HG02852 (cell line): ENCODE results near the gene FAM107B.

ENCODE experiments used
- ATAC-seq: cut with Tn5 transposase; IDR thresholded peaks from one replicate; pipeline ENCODE4 v1.9.1; 2021; ENCODE audit warnings: mild to moderate bottlenecking, moderate library complexity; ENCODE audit not compliant: unreplicated experiment

Gene FAM107B

GRCh38 chr10:14585287-14586193 lies 189.2 kb downstream of the FAM107B start:
- ATAC-seq = no peak

GRCh38 chr10:14584661-14585060 lies 190.0 kb downstream of the FAM107B start:
- no peak for ATAC-seq

DNA sequence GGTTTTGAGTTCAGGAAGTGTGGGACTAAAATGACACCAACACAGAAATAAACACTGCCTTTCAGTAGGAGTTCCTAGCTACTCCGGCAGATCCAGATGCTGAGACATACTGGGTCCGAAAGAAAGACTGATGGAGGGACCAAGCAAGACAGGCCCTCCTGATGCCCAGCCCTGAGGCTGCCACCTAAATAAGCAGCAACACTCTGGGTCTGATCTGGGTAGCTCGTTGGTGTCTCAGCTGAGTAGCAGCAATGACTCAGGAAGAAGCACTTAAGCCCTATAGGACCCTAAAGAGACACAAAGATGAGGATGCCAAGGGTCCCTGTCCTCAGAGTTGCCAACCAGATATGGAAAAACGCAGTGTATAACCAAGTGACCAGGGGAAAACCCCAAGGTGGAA lies 190.7 kb downstream of the FAM107B start:
- no peak for ATAC-seq

GRCh38 chr10:14583252-14583651 lies 191.4 kb downstream of the FAM107B start:
- peak; percentile 46 for ATAC-seq

GRCh38 chr10:14581553-14582321 lies 193.0 kb downstream of the FAM107B start:
- ATAC-seq = no peak

DNA sequence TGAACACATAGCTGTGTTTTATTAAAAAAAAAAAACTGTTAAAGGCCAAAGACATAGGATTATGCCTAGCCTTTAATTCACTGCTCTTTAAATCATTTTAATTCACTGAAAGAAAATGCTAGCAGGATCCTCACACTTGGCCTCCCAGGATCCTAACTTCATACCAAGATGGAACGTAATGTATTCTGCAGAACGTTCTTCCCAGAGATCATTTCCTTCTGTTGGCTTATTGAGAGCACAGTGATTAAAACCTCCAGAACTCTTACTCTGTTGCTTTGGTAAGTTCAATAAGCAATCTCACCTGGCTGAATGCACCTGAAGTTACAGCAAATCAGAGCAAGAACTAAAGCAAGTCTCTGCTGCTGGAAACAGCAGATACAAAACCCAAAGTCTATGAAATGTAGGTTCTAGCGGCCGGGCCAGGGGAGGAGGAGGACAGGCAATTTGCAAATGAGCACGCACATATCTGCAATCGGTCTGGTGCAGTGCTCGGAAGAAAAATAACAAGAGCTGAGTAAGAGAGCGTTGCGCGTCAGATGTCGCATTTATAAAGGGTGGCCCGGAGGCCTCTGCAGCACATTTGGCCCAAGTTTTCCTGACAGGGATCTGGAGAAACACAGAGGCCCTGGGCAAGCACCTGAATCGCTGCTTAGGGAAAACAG lies 193.9 kb downstream of the FAM107B start:
- no peak for ATAC-seq

GRCh38 chr10:14579405-14579804 lies 195.3 kb downstream of the FAM107B start:
- no peak for ATAC-seq

DNA sequence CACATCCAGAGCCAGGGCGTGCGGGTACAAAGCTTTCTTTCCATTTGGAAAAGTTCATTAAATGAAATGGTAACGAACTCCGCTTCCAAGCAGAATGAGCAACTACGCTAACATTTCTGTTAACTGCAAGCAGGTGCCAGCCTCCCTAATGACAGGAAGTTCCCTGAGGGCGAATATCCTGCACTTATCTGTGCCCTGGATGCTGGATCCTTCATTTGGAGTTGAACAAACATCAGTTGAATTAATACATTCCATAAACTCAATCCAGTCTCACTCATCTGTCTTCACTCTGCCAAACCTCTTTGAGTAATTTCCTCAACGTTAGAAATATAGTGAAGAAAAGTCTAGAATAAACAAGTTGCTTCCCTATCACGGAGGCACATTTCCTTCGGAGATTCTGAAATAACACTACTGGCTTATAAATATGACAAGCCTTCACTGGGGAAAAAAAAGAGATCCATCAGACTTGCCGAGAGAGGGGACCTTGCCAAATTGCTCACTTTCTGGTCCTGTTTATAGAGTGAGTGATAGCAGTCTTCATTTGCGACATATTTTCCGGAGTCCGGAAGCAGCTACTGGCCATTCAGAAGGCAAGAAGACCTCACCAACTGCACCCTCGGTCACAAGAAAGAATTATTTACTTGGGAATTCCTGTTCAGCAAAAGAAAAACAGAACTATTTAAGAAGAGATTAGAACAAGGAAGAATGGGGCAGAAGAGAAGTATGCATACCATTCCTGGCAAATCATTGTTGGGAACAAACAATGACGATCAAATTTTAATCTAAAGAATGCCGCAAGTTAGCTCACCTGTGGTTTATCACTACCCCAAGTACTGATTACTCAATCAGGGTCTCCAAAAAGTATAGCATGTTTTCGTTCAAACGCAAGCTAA lies 196.4 kb downstream of the FAM107B start:
- no peak for ATAC-seq

- no peak for ATAC-seq
Observed at GRCh38 chr10:14574885-14575284, 199.8 kb downstream of the FAM107B start.

- ATAC-seq = no peak
Observed at GRCh38 chr10:14574291-14574690, 200.4 kb downstream of the FAM107B start.

DNA sequence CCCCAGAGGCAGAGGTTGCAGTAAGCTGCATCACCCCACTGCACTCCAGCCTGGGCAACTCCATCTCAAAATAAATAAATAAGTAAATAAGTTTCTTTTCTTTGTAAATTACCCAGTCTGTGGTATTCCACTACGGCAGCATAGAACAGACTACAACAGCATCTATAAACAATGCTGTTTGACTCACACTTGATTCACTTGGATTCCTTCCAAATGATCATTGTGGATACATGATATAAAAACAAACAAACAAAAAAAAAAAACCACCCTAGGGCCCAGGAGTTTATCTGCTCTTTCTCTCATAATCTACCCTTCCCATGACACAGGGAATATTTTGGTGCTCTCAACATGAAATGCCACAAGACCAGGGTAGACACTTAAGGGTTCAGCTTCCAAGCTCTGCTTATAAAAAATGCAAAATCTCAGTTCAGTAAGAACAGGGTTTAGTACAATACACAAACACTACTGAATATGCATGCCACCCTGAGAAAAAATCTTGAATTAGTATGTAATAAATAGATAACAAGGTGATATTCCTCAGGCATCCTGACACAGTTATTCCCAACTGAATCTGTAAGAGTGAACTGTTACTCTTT lies 200.9 kb downstream of the FAM107B start:
- ATAC-seq = no peak

DNA sequence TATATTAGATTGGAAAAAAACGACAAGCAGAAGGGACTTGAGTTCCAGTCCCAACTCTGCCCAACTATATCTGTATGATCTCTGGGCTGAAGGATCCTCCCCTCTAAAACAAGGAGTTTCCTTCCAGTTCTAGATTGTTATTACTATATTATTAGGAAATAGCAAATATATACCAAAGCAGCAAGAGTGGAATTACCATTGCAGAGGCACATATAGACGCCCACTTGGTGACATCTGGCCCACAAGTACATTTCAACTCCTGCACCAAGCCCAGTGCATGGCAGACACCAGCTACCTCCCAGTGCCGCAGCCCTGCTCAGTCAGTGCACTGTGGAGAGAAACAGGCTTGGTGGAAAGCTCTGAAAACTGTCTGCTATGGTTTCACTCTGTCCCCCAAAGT lies 201.9 kb downstream of the FAM107B start:
- ATAC-seq = no peak

DNA sequence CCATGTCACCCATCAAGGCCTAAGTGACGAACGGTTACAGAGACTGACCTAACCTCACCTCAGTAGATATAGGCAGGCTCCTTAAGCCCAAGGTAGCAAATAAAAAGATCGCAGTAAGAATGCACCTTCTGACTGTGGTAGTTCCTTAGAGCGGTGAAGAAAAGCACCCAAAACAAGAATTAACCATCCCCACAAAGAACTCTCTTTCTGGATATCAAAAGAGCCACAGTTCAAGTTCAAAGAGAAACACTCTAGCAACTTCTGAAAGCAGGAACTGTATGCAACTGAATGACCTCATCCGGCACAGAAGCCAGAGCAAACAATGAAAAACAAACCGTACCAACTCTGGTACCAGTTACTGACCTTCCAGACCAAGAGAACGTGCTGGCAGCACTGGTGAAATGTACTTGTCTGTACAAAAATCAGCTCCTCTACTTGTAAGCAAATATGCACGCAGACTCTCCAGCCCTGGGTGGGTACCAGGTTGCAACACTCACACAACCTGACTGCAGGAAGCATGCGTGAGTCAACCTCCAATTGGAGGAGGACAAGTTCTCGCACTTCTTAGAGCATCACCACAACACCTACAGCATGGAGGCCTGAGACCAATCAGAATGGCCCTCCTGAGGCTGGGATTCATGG lies 202.7 kb downstream of the FAM107B start:
- peak; percentile 83 for ATAC-seq

GRCh38 chr10:14570800-14571199 lies 203.9 kb downstream of the FAM107B start:
- ATAC-seq = no peak

DNA sequence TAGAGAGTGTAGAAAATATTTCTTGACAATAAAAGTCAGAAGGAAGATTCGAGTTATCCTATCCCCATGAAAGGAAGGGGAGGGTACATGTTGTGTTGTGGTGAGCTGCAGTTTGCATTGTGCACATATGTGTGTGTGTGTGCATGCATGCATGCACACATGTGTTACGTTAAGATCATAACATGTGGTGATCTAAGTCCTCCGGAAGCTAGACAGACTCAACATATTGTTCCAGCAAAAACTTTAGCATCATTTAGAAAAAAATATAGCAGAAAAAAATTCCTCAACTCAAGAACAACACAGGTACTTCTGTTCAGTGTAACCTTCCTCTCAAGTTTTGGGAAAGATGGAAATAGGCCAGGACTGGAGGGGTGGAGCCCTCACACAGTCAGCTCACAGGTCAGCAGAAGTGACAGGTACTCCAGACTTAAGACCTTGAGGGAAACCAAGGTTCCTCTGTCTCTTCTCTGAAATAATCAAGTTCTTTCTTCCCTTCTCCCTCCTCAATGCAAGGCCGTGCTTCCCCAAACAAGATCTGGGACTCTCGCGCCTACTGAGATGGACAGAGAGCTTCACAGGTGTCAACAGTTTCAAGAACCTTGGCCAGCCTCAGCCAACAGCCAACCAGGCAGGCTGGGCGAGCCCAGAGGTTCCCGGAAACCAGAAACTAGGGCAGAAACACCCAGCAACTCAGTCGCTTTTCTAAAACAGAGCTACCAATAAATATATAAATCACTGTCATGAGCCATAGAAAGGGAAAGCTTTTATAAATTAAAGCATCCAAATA lies 205.2 kb downstream of the FAM107B start:
- ATAC-seq = no peak

DNA sequence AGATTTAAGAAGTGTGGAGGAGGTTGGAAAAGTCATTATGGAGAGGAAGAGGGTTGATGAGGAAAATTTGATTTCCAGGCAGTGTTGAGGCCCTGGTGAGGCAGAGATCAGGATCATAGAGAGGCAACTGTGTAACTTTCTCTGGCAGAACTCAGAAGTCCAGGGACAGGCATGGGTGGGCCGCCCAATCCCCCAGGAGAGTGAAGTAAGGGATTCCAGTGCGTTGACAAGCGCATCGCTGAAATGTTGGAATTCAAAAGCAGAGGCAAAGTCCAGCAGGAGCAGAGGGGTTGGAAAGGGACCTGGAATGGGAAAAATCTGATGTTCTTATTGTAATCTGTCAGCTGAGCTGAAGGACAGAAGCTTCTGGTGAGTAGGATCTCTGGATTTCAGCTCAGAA lies 207.3 kb downstream of the FAM107B start:
- ATAC-seq = no peak

- no peak for ATAC-seq
Observed at GRCh38 chr10:14566498-14566897, 208.2 kb downstream of the FAM107B start.

GRCh38 chr10:14565199-14565598 lies 209.5 kb downstream of the FAM107B start:
- no peak for ATAC-seq

GRCh38 chr10:14564268-14564744 lies 210.4 kb downstream of the FAM107B start:
- no peak for ATAC-seq
